ENCODE data around the gene DMC1. TPM values are rescaled to one million over a fixed set of nuclear protein-coding genes. Genes with fewer than 3 reads are reported as not detected.

Gene DMC1
- total and polyA plus RNA-seq, 2 donors (not counting 3 experiments of a cell fraction or from before 2014, with no cell fraction given), result 0.22 to 0.91 TPM

GRCh38 chr22:38523479-38523878 lies 46.5 kb downstream of the DMC1 start:
- H3K36me3 ChIP-seq (ENCODE audit: control insufficient read depth in 2 of 2, extremely low read depth in 1 of 2, insufficient read depth in 2 of 2, low read length in 2 of 2), result no peaks in the 10 kb centered on the region
- FAIRE-seq (no peak), DNase-seq (ENCODE audit: low read depth, low spot score) (no peak)
- BruUV-seq (replicated peaks), result no TSS peak
- H3K4me3 ChIP-seq (replicated peaks in 1 of 3; ENCODE audit: insufficient read depth in 1 of 3, low read depth in 1 of 3, low read length in 3 of 3), result no peak overlapping the region
- no peaks in the 10 kb centered on the region for H3K4me1 ChIP-seq (ENCODE audit: control insufficient read depth, extremely low read depth, insufficient read depth, low read length)
- H3K27ac ChIP-seq (ENCODE audit: insufficient read depth, low read depth, low read length), result no peak overlapping the region
- no peak overlapping the region for H3K9ac ChIP-seq (replicated peaks; ENCODE audit: extremely low read depth, insufficient read depth, low read length)
- intact Hi-C loops (cut with micrococcal nuclease), result no loop called here
- CTCF ChIA-PET, result interaction anchor here (0.9 to 2.3 kb wide), 3 partner anchors 12 to 59 kb away, joined by 3 to 12 read pairs (median 4); no protein-coding TSS in a partner anchor
- no peak overlapping the region for H3K4me2 ChIP-seq (ENCODE audit: insufficient read depth, low read length)
- H3K9me3 ChIP-seq (replicated peaks; ENCODE audit: control insufficient read depth, insufficient read depth, low read length), result no peaks in the 10 kb centered on the region
- POLR2A ChIA-PET, result interaction anchor here (0.7 to 1.0 kb wide), 3 partner anchors 22 to 1718 kb away, joined by 3 to 4 read pairs (median 3); no protein-coding TSS in a partner anchor
- no peak overlapping the region for H2AFZ ChIP-seq (ENCODE audit: low read depth, low read length)
- dilution Hi-C loops (cut with MboI; ENCODE audit: extremely low pct_ligation_motif_present, low sequenced_read_pairs), result no loop called here
- no peaks in the 10 kb centered on the region for H3K9me1 ChIP-seq (replicated peaks; ENCODE audit: control insufficient read depth, extremely low read depth, insufficient read depth, low read length)
- H4K20me1 ChIP-seq (replicated peaks; ENCODE audit: control insufficient read depth, extremely low read depth, insufficient read depth, low read length), result no peaks in the 10 kb centered on the region
- H3K79me2 ChIP-seq (ENCODE audit: control insufficient read depth, insufficient read depth, low read length), result no peaks in the 10 kb centered on the region
- TF ChIP-seq CTCF (IDR thresholded peaks at IDR 0.05; ENCODE audit: extremely low read depth in 1 of 2, insufficient read depth in 1 of 2, low read depth in 1 of 2, low read length in 2 of 2) (no peak), POLR2AphosphoS5 (IDR thresholded peaks at IDR 0.05; ENCODE audit: insufficient read depth, low read depth, low read length) (no peak), FOS (IDR thresholded peaks at IDR 0.05; ENCODE audit: borderline replicate concordance, insufficient read depth, low read length) (no peak), EZH2 (IDR thresholded peaks at IDR 0.05; ENCODE audit: borderline replicate concordance, low read depth, low read length, severe bottlenecking) (no peak), JUN (IDR thresholded peaks at IDR 0.05; ENCODE audit: borderline replicate concordance, insufficient read depth, insufficient read length, low read depth) (no peak), MAX (IDR thresholded peaks at IDR 0.05; ENCODE audit: insufficient read depth, insufficient read length) (no peak), GATA2 (IDR thresholded peaks at IDR 0.05; ENCODE audit: insufficient read depth, insufficient read length, low read depth, low read length) (no peak), MYC (IDR thresholded peaks at IDR 0.05; ENCODE audit: low read depth, low read length) (no peak), POLR2A (IDR thresholded peaks at IDR 0.05; ENCODE audit: low read depth, low read length) (no peak)
- H3K27me3 ChIP-seq (ENCODE audit: control insufficient read depth in 2 of 2, insufficient read depth in 2 of 2, low read length in 2 of 2), result peaks cover 0 to 2% of the 10 kb centered on the region in 2 experiments

Data from endothelial cell of umbilical vein (primary cell).